HG03066 (cell line): Measurements from ENCODE around the gene PRM3.
"Not testable (repeated sequence)": the region's sequence is repeated elsewhere in the genome, so short reads cannot be mapped to it uniquely, and the experiment has no call there.

Experiments used
- ATAC-seq: cut with Tn5 transposase; IDR thresholded peaks from one replicate; pipeline ENCODE4 v1.9.1; 2021; ENCODE audit warnings: low read depth; ENCODE audit not compliant: unreplicated experiment

Gene PRM3

GRCh38 chr16:11306381-11306780 lies 33.0 kb upstream of the PRM3 start:
- ATAC-seq, result no peak

DNA sequence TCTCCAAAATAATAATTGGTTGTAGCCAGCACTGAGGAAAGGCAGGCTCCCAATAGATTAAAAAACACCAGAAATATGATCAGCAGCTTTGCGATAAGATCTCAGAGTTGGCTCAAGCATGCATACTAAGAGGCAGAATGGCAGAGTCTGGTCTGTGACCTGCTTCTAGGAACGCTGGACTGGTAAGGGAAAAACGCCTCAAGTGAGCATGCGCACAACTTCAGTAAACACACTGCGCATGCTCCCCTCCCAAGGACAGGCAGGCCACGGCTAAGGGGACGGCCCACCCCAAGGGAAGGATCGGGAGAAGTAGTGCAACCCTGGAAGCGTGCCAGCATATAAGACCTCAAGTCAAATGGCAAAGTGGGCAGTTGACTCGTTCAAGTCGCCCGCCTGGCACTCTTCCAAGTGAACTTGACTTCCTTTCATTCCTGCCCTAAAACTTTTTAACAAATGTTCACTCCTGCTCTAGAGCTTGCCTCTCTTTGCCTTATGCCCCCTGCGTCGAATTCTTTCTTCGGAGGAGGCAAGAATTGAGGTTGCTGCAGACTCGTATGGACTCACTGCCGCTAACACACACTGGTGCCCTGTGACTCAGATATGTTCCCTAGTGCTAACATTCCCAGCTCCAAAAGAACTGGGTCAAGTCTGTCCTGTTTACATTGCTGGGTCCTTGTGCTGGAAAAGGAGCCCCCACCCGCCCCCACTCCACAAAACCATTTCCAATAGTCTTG lies 30.1 kb upstream of the PRM3 start:
- ATAC-seq, result no peak

DNA sequence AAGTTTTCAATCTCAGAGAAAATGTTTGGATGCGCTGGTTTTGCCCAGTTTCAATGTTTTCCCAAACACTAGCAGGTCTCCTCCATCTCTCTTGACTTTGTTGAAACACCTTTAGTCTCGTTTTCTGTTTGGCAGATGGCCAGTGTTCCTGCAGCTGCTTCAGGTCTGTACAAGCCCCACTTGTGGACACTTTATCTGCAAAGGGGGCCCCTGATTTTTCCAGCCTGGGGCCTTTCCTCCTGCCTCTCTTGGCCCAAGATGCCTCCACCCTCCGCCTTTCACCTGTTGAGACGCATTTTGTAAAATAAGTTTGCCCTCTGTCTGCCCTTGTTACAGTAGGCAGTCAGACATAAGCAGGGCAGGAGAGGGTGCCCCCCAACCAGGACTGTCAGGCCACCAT lies 29.5 kb upstream of the PRM3 start:
- no peak for ATAC-seq

DNA sequence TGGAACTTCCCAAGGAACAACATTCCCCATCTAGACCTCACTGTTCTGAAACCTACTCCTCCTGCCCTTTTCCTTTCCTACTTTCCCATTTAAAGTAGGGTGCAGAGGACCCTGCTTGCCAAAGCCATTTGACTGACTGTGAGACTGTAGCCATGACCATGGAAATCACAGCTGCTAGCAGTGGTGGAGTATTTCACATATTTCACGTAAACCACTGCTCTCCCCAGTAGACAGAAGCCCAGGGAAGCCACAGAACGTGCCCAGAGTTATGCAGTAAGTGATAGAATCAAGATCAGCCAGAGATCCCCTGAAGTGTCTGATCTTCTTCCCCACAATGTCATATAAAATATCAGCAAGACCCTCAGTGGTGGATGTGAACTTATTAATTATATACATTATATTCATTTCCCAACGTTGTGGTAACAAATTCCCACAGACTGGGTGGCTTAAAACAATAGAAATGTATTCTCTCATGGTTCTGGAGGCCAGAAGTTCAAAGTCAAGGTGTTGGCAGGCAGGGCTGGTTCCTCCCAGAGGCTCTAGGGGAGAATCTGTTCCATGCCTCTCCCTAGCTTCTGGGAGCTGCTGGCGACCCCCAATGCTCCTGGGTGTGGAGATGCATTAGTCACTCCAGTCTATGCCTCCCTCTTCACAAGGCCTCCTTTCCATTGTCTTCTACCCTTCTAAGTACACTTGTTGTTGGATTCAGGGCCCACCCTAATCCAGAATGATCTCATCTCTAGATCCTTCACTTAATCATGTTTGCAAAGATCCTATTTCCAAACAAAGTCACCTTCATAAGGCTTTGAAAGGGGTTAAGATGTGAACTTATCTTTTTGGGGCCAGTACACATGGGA lies 28.4 kb upstream of the PRM3 start:
- no peak for ATAC-seq

- no peak for ATAC-seq
These were observed 27.1 kb upstream of the PRM3 start for GRCh38 chr16:11300560-11300892.

GRCh38 chr16:11299865-11300559 lies 26.6 kb upstream of the PRM3 start:
- no peak for ATAC-seq

- not testable (repeated sequence) for ATAC-seq
These were observed 25.6 kb upstream of the PRM3 start for GRCh38 chr16:11298950-11299547.

DNA sequence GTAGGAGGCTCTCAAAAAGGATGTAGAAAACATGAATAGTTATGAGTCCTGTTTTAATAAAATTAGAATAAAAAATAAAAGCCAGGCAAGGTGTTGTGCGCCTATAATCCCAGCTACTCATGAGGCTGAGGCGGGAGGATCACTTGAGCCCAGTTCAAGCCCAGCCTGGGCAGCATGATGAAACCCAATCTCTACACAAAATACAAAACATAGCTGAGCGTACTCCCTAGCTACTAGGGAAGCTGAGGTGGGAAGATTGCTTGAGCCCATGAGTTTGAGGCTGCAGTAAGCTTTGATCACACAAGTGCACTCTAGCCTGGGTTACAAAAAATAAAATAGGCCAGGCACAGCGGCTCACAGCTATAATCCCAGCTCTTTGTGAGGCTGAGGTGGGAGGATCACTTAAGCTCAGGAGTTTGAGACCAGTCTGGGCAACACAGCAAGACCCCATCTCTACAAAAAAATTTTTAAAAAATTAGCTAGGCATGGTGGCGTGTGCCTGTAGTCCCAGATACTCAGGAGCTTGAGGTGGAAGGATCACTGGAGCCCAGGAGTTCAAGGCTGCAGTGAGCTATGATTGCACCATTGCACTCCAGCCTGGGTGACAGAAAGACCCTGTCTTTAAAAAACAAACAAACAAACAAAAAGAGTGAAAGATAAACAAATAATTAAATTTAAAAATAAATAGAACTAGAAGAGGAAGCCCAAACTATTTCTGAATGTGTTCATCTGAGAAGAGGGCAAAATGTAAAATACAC lies 24.9 kb upstream of the PRM3 start:
- ATAC-seq, result no peak

DNA sequence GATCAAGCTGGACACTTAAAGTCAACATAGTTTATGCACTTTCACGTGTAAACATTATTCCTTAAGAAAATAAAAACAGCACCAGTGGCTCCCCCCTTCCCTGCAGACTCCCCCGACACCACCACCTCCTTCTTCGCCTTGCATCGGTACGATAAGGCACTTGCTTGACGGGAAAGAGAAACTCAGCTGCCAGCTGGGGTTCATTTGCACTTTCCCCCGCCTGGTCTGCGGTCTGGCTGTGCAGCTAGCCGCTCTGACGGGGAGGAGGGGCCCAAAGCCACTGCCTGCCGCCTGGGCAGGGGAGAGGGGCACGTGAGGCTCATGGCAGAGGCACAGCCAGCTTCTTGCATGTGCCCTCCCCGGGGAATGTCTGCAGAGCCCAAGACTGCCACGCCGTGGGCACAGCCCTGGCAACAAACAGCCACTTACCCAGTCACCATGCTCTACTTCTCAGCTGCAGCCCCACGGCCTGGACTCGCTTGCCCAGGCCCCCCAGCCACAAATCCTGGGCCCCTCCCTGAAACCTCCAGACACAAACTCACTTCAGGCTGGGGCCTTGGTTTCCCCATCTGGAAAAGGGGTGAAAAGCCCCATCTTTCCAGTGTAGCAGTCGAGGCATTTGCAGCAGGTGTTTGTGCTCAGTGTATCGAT lies 24.2 kb upstream of the PRM3 start:
- ATAC-seq, result peak; percentile 79

DNA sequence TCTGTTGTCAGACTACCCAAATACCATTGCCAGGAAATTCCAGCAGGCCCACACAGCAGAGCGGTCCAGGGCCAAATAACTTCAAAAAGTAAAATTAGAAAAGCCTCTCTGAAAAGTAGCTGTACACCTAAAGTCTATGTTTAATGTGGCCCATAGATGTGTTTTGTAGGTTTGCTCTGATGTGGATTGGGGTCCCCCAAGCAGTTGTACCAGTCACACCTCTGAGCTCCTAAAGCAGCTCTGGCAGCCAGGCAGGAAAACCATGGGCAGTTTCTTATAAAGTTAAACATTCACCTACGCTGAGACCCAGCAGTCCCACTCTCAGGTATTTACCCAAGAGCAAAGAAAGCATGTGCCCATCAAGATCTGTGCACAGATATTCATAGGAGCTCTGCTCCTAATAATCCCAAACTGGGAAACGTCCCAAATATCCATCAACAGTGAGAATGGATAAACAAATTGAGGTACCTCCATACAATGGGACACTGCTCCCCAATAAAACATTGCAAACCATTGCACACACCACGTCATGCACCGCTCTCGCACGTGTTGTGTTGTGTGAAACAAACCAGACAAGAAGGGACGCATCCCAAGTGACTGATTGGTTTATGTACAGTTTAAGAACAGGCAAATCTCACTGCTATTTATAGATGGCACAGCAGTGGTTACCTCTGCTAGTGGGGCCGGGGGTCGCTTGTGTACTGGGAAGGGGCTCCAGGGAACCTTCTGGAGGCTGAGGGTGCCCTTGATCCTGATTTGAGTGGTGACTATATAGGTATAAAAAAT lies 23.5 kb upstream of the PRM3 start:
- peak; percentile 29 for ATAC-seq

GRCh38 chr16:11296351-11296705 lies 22.9 kb upstream of the PRM3 start:
- ATAC-seq, result no peak

DNA sequence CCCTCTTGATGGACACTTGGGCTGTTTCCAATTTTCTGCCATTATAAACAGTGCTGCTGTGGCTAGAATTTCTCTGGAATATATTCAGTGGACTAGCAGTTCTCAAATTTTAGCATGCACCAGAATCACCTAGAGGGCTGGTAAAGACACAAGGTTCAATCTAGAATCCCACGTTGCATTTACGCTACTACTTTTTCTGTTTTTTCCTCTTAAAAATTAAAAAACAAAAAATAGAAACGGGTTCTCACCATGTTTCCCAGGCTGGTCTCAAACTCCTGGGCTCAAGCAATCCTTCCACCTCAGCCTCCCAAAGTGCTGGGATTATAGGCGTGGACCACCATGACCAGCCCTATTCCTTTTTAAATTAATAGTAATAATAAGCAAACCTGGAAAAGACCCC lies 22.2 kb upstream of the PRM3 start:
- no peak for ATAC-seq

DNA sequence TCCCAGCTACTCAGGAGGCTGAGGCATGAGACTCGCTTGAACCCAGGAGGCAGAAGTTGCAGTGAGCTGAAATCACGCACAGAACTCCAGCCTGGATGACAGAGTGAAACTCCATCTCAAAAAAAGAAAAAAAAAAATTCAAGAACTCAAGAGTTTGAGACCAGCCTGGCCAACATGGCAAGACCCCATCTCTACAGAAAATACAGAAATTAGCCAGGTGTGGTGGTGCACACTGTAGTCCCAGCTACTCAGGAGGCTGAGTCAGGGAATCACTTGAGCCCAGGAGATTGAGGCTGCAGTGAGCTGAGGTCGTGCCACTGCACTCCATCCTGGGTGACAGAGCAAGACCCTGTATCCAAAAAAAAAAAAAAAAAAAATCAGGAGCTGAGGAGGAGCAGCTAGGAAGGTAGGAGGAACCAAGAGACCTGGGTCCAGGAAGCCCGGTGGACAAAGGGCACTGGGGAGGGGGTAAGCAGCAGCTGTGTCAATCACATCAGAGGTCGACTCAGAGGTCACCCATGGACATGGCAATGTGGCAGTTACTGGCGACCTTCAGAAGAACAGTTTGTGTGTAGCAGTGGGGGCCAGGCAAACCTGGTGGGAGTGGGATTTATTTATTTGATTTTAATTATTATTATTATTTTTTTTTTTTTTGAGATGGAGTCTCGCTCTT lies 18.8 kb upstream of the PRM3 start:
- ATAC-seq, result no peak

DNA sequence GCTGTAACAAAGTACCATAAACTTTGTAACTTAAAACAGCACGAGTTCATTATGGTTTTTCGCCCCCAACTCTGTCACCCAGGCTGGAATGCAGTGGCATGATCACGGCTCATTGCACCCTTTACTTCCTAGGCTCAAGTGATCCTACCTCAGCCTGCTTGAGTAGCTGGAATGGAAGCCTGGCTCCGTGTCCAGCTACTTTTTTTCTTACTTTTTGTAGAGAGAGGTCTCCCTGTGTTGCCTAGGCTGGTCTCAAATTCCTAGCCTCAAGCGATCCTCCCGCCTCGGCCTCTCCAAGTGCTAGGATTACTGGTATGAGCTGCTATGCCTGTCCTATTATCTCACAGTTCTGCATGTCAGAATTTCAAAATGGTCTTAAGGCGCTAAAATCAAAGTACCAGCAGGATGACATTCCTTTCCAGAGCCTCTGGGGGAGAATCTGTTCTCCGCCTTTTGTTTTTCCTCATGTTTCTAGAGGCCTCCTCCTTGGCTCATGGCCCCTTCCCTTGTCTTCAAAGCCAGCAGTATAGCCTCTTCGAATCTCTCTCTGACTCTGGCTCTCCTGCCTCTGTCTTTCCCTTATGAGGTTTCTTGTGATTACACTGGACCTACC lies 17.8 kb upstream of the PRM3 start:
- no peak for ATAC-seq

DNA sequence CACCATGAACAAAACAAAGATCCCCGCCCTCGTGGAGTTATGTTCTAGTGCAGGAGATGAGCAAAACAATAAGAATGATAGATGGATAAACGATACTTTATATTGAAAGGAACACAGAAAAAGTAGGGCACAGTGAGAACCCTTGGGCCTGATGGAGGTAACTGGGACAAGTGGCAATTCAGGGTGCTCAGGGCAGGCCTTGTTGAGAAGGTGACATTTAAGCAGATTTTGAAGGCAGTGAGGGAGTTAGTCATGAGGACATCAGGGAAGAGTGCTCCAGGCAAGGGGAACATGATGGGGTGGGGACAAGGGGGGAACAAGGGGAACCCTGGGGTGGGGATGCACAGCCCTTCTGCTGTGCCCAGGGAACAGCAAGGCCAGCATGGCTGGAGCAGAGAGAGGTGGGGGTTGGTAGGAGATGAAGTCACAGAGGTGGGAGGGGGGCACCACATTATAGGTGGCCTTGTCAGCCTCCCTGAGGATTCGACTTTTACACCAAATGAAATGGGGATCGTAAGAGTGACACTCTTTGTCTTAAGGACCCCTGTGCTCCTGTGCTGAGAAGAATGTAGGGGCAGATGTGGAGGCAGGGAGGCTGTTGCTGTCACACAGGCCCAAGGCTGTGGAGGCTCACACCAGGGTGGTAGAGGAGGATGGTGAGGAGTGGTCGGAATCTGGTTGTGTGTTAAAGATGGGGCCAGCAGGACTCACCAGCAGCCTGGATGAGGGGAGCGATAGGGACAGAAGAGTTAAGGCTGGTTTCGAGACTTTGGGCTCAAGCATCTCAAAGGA lies 16.9 kb upstream of the PRM3 start:
- ATAC-seq, result no peak

- ATAC-seq, result not testable (repeated sequence)
These were observed 16.3 kb upstream of the PRM3 start for GRCh38 chr16:11289696-11290095.

GRCh38 chr16:11289202-11289601 lies 15.8 kb upstream of the PRM3 start:
- no peak for ATAC-seq
